H1 (cell line): ENCODE data around the gene SEC63. TPM values are rescaled to one million over a fixed set of nuclear protein-coding genes. Genes with fewer than 3 reads are reported as not detected.

Experiments
- CTCF ChIA-PET: fragments of 300-600 bp; sonication (Branson Sonifier 250); formaldehyde crosslinking; loops from one replicate; lab custom pipeline; 2021; ENCODE audit not compliant: partially characterized antibody; lab: Charles Lee
- POLR2A ChIA-PET: fragments of 300-600 bp; sonication (Branson Sonifier 250); formaldehyde crosslinking; loops from one replicate; lab custom pipeline; 2021; ENCODE audit warnings: inconsistent platforms; ENCODE audit not compliant: partially characterized antibody; lab: Charles Lee
- DNase-seq, 2 experiments: peaks; one replicate each; pipeline versions ENCODE4 v3.0.0 to v3.0.0-alpha.2; 2010 to 2022; ENCODE audit warnings: low spot score in 2 of 2, low read depth in 1 of 2, mixed read lengths in 1 of 2
- FAIRE-seq: peaks from 2 replicates; lab custom pipeline; 2011; peaks lifted over from hg19 to GRCh38; lab: Jason Lieb, UNC
- H2AFZ ChIP-seq: 2 replicates; pipeline ENCODE4 v1.8.1; 2012; ENCODE audit warnings: low read length, inconsistent platforms
- H2AK5ac ChIP-seq: 2 replicates; pipeline ENCODE4 v1.6.1; 2013; ENCODE audit warnings: low read depth, low read length
- H2BK120ac ChIP-seq: replicated peaks from 2 replicates; pipeline ENCODE3; 2013; ENCODE audit warnings: low read depth, low read length, inconsistent platforms
- H2BK12ac ChIP-seq: 2 replicates; pipeline ENCODE4 v1.6.1; 2013; ENCODE audit warnings: low read depth, low read length
- H2BK15ac ChIP-seq: 2 replicates; pipeline ENCODE4 v1.6.1; 2013; ENCODE audit warnings: low read length
- H2BK20ac ChIP-seq: 2 replicates; pipeline ENCODE4 v1.6.1; 2013; ENCODE audit warnings: low read length
- H2BK5ac ChIP-seq: 2 replicates; pipeline ENCODE4 v1.6.1; 2013; ENCODE audit warnings: low read depth, low read length
- H3K14ac ChIP-seq: 2 replicates; pipeline ENCODE4 v1.6.1; 2013; ENCODE audit warnings: inconsistent platforms; ENCODE audit not compliant: insufficient read length
- H3K18ac ChIP-seq: 2 replicates; pipeline ENCODE4 v1.6.1; 2013; ENCODE audit warnings: low read length; ENCODE audit errors: extremely low read depth
- H3K23ac ChIP-seq: 2 replicates; pipeline ENCODE4 v1.6.1; 2013; ENCODE audit warnings: inconsistent platforms; ENCODE audit not compliant: insufficient read length
- H3K23me2 ChIP-seq: 2 replicates; pipeline ENCODE4 v1.6.1; 2013; ENCODE audit warnings: low read depth, low read length
- H3K27ac ChIP-seq: 2 replicates; pipeline ENCODE4 v1.6.1; 2011; ENCODE audit warnings: low read depth, low read length, inconsistent platforms
- H3K27me3 ChIP-seq, 4 experiments: replicated peaks in 1 of 4; 1 replicate in 1 of 4; 2 replicates in 3 of 4; pipeline versions ENCODE4 v1.6.1 to v1.8.1; 2011 to 2013; ENCODE audit warnings: low read length in 3 of 4, mild to moderate bottlenecking in 3 of 4, inconsistent platforms in 2 of 4, mixed read lengths in 2 of 4, moderate library complexity in 1 of 4; ENCODE audit not compliant: control insufficient read depth in 3 of 4, insufficient read depth in 3 of 4; ENCODE audit errors: extremely low read depth in 1 of 4
- H3K36me3 ChIP-seq, 4 experiments: 2 replicates each; pipeline versions ENCODE4 v1.6.1 to v1.8.1; 2011 to 2013; ENCODE audit warnings: mild to moderate bottlenecking in 4 of 4, low read length in 3 of 4, moderate library complexity in 2 of 4, control low read depth in 1 of 4, inconsistent platforms in 1 of 4; ENCODE audit not compliant: insufficient read depth in 4 of 4, control insufficient read depth in 2 of 4
- H3K4ac ChIP-seq: replicated peaks from 2 replicates; pipeline ENCODE3; 2013; ENCODE audit warnings: low read length, low read depth, mixed read lengths, inconsistent platforms; ENCODE audit not compliant: insufficient read length
- H3K4me1 ChIP-seq, 4 experiments: replicated peaks in 1 of 4; 1 replicate in 1 of 4; 2 replicates in 3 of 4; pipeline versions ENCODE4 v1.6.1 to v1.8.1; 2011 to 2013; ENCODE audit warnings: low read length in 3 of 4, inconsistent platforms in 2 of 4, mixed read lengths in 1 of 4; ENCODE audit not compliant: insufficient read depth in 4 of 4, control insufficient read depth in 3 of 4
- H3K4me2 ChIP-seq, 2 experiments: 2 replicates each; pipeline versions ENCODE4 v1.6.1 to v1.8.1; 2011 to 2013; ENCODE audit warnings: low read depth in 2 of 2, low read length in 2 of 2, control low read depth in 1 of 2, inconsistent platforms in 1 of 2, mild to moderate bottlenecking in 1 of 2; ENCODE audit not compliant: insufficient read depth in 1 of 2
- H3K4me3 ChIP-seq, 4 experiments: fragments of 200-600, 300-600 bp in 1 of 4; sonication (generic), shearing (Covaris generic), sonication (Bioruptor Twin) in 1 of 4; 2 replicates each; pipeline versions ENCODE4 v1.5.1 to v1.8.1; 2011 to 2016; ENCODE audit warnings: low read length in 4 of 4, low read depth in 3 of 4, control low read depth in 2 of 4, inconsistent platforms in 2 of 4, mild to moderate bottlenecking in 2 of 4, mixed read lengths in 1 of 4, moderate library complexity in 1 of 4; ENCODE audit not compliant: insufficient read depth in 2 of 4; ENCODE audit errors: extremely low read depth in 1 of 4
- H3K56ac ChIP-seq: replicated peaks from 2 replicates; pipeline ENCODE3; 2013; ENCODE audit warnings: low read depth, mild to moderate bottlenecking, mixed read lengths, low read length, inconsistent platforms; ENCODE audit not compliant: insufficient read length
- H3K79me1 ChIP-seq: 2 replicates; pipeline ENCODE4 v1.6.1; 2013; ENCODE audit warnings: low read depth, low read length, control low read depth
- H3K79me2 ChIP-seq, 2 experiments: 2 replicates each; pipeline versions ENCODE4 v1.6.1 to v1.8.1; 2012 to 2013; ENCODE audit warnings: low read length in 2 of 2, mild to moderate bottlenecking in 2 of 2, inconsistent platforms in 1 of 2; ENCODE audit not compliant: insufficient read depth in 2 of 2, control insufficient read depth in 1 of 2
- H3K9ac ChIP-seq, 4 experiments: replicated peaks in 1 of 4; 1 replicate in 1 of 4; 2 replicates in 3 of 4; pipeline versions ENCODE4 v1.6.1 to v1.8.1; 2011 to 2013; ENCODE audit warnings: low read depth in 3 of 4, low read length in 3 of 4, control low read depth in 2 of 4, mild to moderate bottlenecking in 2 of 4, moderate library complexity in 2 of 4, inconsistent platforms in 1 of 4; ENCODE audit errors: extremely low read depth in 1 of 4
- H3K9me3 ChIP-seq, 2 experiments: 2 replicates each; pipeline versions ENCODE4 v1.6.1 to v1.8.1; 2012 to 2013; ENCODE audit warnings: mild to moderate bottlenecking in 2 of 2, moderate library complexity in 2 of 2, control low read depth in 1 of 2, inconsistent platforms in 1 of 2, low read depth in 1 of 2, low read length in 1 of 2, mixed read lengths in 1 of 2; ENCODE audit not compliant: insufficient read depth in 2 of 2
- H4K20me1 ChIP-seq, 2 experiments: replicated peaks in 1 of 2; 2 replicates each; pipeline versions ENCODE3 to v1.8.1; 2011 to 2013; ENCODE audit warnings: inconsistent platforms in 2 of 2, low read length in 2 of 2, mild to moderate bottlenecking in 1 of 2; ENCODE audit not compliant: insufficient read depth in 2 of 2, control insufficient read depth in 1 of 2
- H4K5ac ChIP-seq: 2 replicates; pipeline ENCODE4 v1.6.1; 2013; ENCODE audit warnings: low read length, low read depth, mixed read lengths, inconsistent platforms; ENCODE audit not compliant: insufficient read length
- H4K8ac ChIP-seq: 2 replicates; pipeline ENCODE4 v1.8.0; 2013; ENCODE audit warnings: mild to moderate bottlenecking, moderate library complexity, low read length, inconsistent platforms; ENCODE audit not compliant: insufficient read depth; ENCODE audit errors: extremely low read depth
- H4K91ac ChIP-seq: replicated peaks from 2 replicates; pipeline ENCODE3; 2013; ENCODE audit warnings: low read length, mixed read lengths, inconsistent platforms; ENCODE audit not compliant: insufficient read length
- CREB1 ChIP-seq: IDR thresholded peaks from 2 replicates; pipeline ENCODE4 v1.6.1; 2012; ENCODE audit warnings: inconsistent platforms
- GTF2F1 ChIP-seq: IDR thresholded peaks from 2 replicates; pipeline ENCODE4 v1.6.1; 2012; ENCODE audit warnings: low read depth, low read length, improper control_type of control experiment, borderline replicate concordance
- JUND ChIP-seq: IDR thresholded peaks from 2 replicates; pipeline ENCODE4 v1.6.1; 2011; ENCODE audit warnings: mild to moderate bottlenecking, improper control_type of control experiment, low read length
- KDM1A ChIP-seq: fragments of 200-600, 300-600 bp; sonication (generic); IDR thresholded peaks from 2 replicates; pipeline ENCODE4 v1.7.1; 2016; ENCODE audit warnings: mild to moderate bottlenecking, low read length, borderline replicate concordance
- POLR2AphosphoS5 ChIP-seq: IDR thresholded peaks from 2 replicates; pipeline ENCODE4 v1.6.1; 2011; ENCODE audit warnings: low read depth, low read length
- RAD21 ChIP-seq, 2 experiments: IDR thresholded peaks in 1 of 2; conservative IDR thresholded peaks in 1 of 2; 2 replicates each; pipeline ENCODE4 v1.6.1; 2011; ENCODE audit warnings: low read depth in 2 of 2, low read length in 2 of 2, improper control_type of control experiment in 1 of 2, inconsistent platforms in 1 of 2, mild to moderate bottlenecking in 1 of 2, moderate library complexity in 1 of 2
- RBBP5 ChIP-seq: IDR thresholded peaks from 2 replicates; pipeline ENCODE4 v1.7.1; 2012; ENCODE audit warnings: low read depth, mild to moderate bottlenecking, inconsistent platforms, low read length, moderate library complexity, borderline replicate concordance
- ZNF274 ChIP-seq: IDR thresholded peaks from 2 replicates; pipeline ENCODE4 v1.7.0; 2012; ENCODE audit warnings: low read length, borderline replicate concordance; ENCODE audit errors: extremely low read depth
- WGBS, 2 experiments: shearing (Covaris generic) in 1 of 2; methylation state at CpG; one replicate each; pipeline versions ENCODE4 v1.1.6 to v1.1.7; 2013 to 2015; ENCODE audit warnings: low lambda C conversion rate in 2 of 2, mixed read lengths in 2 of 2, inconsistent platforms in 1 of 2, low coverage in 1 of 2, missing lambda C conversion rate in 1 of 2; ENCODE audit not compliant: insufficient replicate concordance in 2 of 2, insufficient coverage in 1 of 2, insufficient read length in 1 of 2; ENCODE audit errors: extremely low coverage in 1 of 2, missing lambda C conversion rate in 1 of 2; 5-methylcytosine and 5-hydroxymethylcytosine counted together
- polyA plus RNA-seq, 7 experiments: library from polyadenylated mRNA; depleted of rRNA in 3 of 7; stranded (reverse) in 5 of 7; unstranded in 2 of 7; fragments of >200 nt in 5 of 7; fragments of 200-250 nt in 2 of 7; gene quantifications; 1 replicate in 5 of 7; 2 replicates in 1 of 7; 4 replicates in 1 of 7; pipeline versions ENCODE4 v1.2.1 to v1.2.3, GENCODE V29; 2011 to 2013; ENCODE audit warnings: missing spikeins in 2 of 7, mixed read lengths in 2 of 7
- total RNA-seq: library from RNA; stranded (reverse); fragmentation: NEBNext Ultra II Directional; extraction: Animal tissue kit (Norgen Biotek cat#: 25700); gene quantifications from 2 replicates; pipeline ENCODE4 v1.2.1, GENCODE V29; 2021
- TF ChIP-seq, protein P1 (sequence below), 3 experiments: IDR thresholded peaks; 1 replicate in 2 of 3; 2 replicates in 1 of 3; pipeline versions ENCODE4 v1.5.1 to v1.6.1; 2011; ENCODE audit warnings: low read length in 3 of 3, mild to moderate bottlenecking in 3 of 3, inconsistent platforms in 2 of 3, low read depth in 1 of 3, moderate library complexity in 1 of 3; ENCODE audit not compliant: insufficient read depth in 1 of 3; ENCODE audit errors: control extremely low read depth in 1 of 3

Gene SEC63
- total and polyA plus RNA-seq, 2 of the 8 experiments (the other 6 are each of a cell fraction or from before 2014, with no cell fraction given): 17.3 to 121 TPM

DNA sequence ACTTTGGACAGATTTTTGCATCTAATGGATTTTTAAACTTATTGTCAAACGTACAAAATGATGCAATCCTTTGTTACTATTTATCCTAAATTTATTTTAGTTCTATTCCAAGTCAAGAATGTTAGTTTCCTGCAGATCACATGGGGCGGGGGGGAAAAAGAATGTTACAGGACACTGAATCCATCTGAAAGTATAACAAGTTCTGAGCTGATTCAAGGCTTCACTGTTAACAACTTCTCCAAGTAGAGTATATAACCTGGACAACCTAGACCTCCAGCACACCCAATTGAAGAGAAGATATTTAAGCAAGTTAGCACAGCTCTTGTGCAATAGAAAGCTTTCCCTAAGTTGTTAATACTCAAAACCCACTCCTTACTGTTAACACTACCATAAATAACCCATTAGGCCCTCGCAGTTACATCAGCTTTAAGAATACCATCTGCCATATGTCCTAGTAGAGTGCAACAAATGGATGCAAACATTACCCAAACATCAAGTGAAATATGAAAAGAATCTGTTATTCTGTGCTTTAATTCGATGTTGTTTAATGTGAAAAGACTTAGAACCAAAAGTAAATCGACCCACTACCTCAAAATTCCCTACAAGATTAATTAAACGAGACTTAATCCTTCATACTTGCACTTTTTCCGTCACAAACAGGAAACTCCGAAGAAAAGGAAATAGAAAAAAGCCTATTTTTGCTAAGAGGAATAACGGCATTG lies 1.3 kb downstream of the SEC63 start:
- ChIA-PET CTCF (interaction anchor here (0.6 to 1.0 kb wide), 4 partner anchors 14 to 439 kb away, joined by 3 read pairs; no protein-coding TSS in a partner anchor), POLR2A (interaction anchor here (0.6 to 3.7 kb wide), 10 partner anchors 8 to 62 kb away, joined by 3 to 13 read pairs (median 4); no protein-coding TSS in a partner anchor)
- H3K9ac ChIP-seq: peak overlapping the region; percentile 86 to 90 (median 86)
- peaks cover 2% of the 10 kb centered on the region in 2 experiments for H4K20me1 ChIP-seq
- H2AFZ ChIP-seq: no peak overlapping the region
- H3K23me2 ChIP-seq: peaks cover 7% of the 10 kb centered on the region
- H3K23ac ChIP-seq: no peak overlapping the region
- no peak overlapping the region for H3K4ac ChIP-seq
- H3K27ac ChIP-seq: no peak overlapping the region
- WGBS, 2 experiments: 6% methylated on average over 9 of the region's 9 CpGs; no CpG with 5 or more reads in 1 of the 2 experiments
- no peak overlapping the region for H3K56ac ChIP-seq
- FAIRE-seq (no peak), DNase-seq (no peak)
- no peak overlapping the region for H2BK5ac ChIP-seq
- no peak overlapping the region for H3K18ac ChIP-seq
- peak overlapping the region; percentile 61 for H4K5ac ChIP-seq
- peaks cover 0 to 5% (median 0%) of the 10 kb centered on the region in 4 experiments; a peak in 1 of 7 replicates for H3K4me1 ChIP-seq
- H3K79me1 ChIP-seq: no peaks in the 10 kb centered on the region
- no peak overlapping the region for H3K14ac ChIP-seq
- H2BK15ac ChIP-seq: no peak overlapping the region
- H3K79me2 ChIP-seq: peaks cover 14 to 54% of the 10 kb centered on the region in 2 experiments
- no peaks in the 10 kb centered on the region for H3K27me3 ChIP-seq
- no peak overlapping the region for H2AK5ac ChIP-seq
- H3K9me3 ChIP-seq: no peaks in the 10 kb centered on the region
- H3K4me2 ChIP-seq: peak overlapping the region; percentile 70 to 71
- H3K4me3 ChIP-seq: peak overlapping the region; percentile 85 to 92 (median 88)
- H2BK20ac ChIP-seq: no peak overlapping the region
- H2BK120ac ChIP-seq: no peak overlapping the region
- H4K8ac ChIP-seq: no peak overlapping the region
- H4K91ac ChIP-seq: no peak overlapping the region
- no peak overlapping the region for H2BK12ac ChIP-seq
- peaks cover 0 to 3% (median 0%) of the 10 kb centered on the region in 4 experiments; a peak in 1 of 8 replicates for H3K36me3 ChIP-seq
- TF ChIP-seq, protein P1, sequence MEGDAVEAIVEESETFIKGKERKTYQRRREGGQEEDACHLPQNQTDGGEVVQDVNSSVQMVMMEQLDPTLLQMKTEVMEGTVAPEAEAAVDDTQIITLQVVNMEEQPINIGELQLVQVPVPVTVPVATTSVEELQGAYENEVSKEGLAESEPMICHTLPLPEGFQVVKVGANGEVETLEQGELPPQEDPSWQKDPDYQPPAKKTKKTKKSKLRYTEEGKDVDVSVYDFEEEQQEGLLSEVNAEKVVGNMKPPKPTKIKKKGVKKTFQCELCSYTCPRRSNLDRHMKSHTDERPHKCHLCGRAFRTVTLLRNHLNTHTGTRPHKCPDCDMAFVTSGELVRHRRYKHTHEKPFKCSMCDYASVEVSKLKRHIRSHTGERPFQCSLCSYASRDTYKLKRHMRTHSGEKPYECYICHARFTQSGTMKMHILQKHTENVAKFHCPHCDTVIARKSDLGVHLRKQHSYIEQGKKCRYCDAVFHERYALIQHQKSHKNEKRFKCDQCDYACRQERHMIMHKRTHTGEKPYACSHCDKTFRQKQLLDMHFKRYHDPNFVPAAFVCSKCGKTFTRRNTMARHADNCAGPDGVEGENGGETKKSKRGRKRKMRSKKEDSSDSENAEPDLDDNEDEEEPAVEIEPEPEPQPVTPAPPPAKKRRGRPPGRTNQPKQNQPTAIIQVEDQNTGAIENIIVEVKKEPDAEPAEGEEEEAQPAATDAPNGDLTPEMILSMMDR (IDR thresholded peaks at IDR 0.05; ENCODE audit: control extremely low read depth in 1 of 3, insufficient read depth in 1 of 3, low read depth in 1 of 3, low read length in 3 of 3): no peak
- TF ChIP-seq RBBP5 (no peak), JUND (no peak), CREB1 (no peak), KDM1A (no peak), POLR2AphosphoS5 (no peak), RAD21 (IDR thresholded peaks at IDR 0.05 in 1 of 2, conservative IDR thresholded peaks at IDR 0.05 in 1 of 2; ENCODE audit: low read depth in 2 of 2, low read length in 2 of 2) (no peak), ZNF274 (no peak), GTF2F1 (no peak)
